Lung microvascular endothelial cell (primary cell): ENCODE measurements around the gene GGT5. TPM values are rescaled to one million over a fixed set of nuclear protein-coding genes. Genes with fewer than 3 reads are reported as not detected.
"Not testable (repeated sequence)": the region's sequence is repeated elsewhere in the genome, so short reads cannot be mapped to it uniquely, and the experiment has no call there.

Experiments
- DNase-seq, 2 donors: peaks; one replicate each; pipeline versions ENCODE4 v3.0.0 to v3.0.0-alpha.2; 2010; ENCODE audit warnings: low read depth in 2 of 2
- total RNA-seq: library from RNA; depleted of rRNA; stranded (reverse); fragments of >200 nt; gene quantifications from 2 replicates; pipeline ENCODE4 v1.2.1, GENCODE V29; 2014

Gene GGT5
- total RNA-seq, 1 donor from 2014 or later, result 1.8 TPM

- no peak for DNase-seq
These were observed 61.4 kb downstream of the GGT5 start for GRCh38 chr22:24183321-24184031.

GRCh38 chr22:24182900-24183246, 62.0 kb downstream of the GGT5 start:
- DNase-seq, result not testable (repeated sequence)

GRCh38 chr22:24181996-24182899, 62.6 kb downstream of the GGT5 start:
- peak in 1 of 2 donors; percentile 23 for DNase-seq

GRCh38 chr22:24181088-24181995, 63.5 kb downstream of the GGT5 start, which contains the start of gene SUSD2:
TSS of gene SUSD2 (plus strand) at chr22:24181487. CDS start at chr22:24181520, 33 bp downstream.
- no peak for DNase-seq

- no peak for DNase-seq
These were observed 64.4 kb downstream of the GGT5 start for GRCh38 chr22:24180316-24181087.

- DNase-seq, result no peak
These were observed 65.2 kb downstream of the GGT5 start for GRCh38 chr22:24179478-24180210.

GRCh38 chr22:24178502-24179440, 66.1 kb downstream of the GGT5 start:
- DNase-seq, result no peak

GRCh38 chr22:24178021-24178431, 66.9 kb downstream of the GGT5 start:
- no peak for DNase-seq

- no peak for DNase-seq
These were observed 67.4 kb downstream of the GGT5 start for GRCh38 chr22:24177456-24177855.

- no peak for DNase-seq
These were observed 67.8 kb downstream of the GGT5 start for GRCh38 chr22:24177045-24177444.

- DNase-seq, result no peak
These were observed 68.3 kb downstream of the GGT5 start for GRCh38 chr22:24176630-24177029.

GRCh38 chr22:24176040-24176439, 68.8 kb downstream of the GGT5 start:
- no peak for DNase-seq

GRCh38 chr22:24175160-24175808, 69.6 kb downstream of the GGT5 start:
- peak; percentile 79 to 89 for DNase-seq

- DNase-seq, result no peak
These were observed 73.1 kb downstream of the GGT5 start for GRCh38 chr22:24171822-24172221.

GRCh38 chr22:24170632-24171031, 74.2 kb downstream of the GGT5 start:
- DNase-seq, result no peak

GRCh38 chr22:24170188-24170587, 74.7 kb downstream of the GGT5 start:
- DNase-seq, result no peak
